GM18511 (cell line): ENCODE data around the gene TCEA3.

Experiments
- ATAC-seq: cut with Tn5 transposase; IDR thresholded peaks from one replicate; pipeline ENCODE4 v1.9.1; 2021; ENCODE audit warnings: mild to moderate bottlenecking, moderate library complexity; ENCODE audit not compliant: unreplicated experiment

Gene TCEA3

DNA sequence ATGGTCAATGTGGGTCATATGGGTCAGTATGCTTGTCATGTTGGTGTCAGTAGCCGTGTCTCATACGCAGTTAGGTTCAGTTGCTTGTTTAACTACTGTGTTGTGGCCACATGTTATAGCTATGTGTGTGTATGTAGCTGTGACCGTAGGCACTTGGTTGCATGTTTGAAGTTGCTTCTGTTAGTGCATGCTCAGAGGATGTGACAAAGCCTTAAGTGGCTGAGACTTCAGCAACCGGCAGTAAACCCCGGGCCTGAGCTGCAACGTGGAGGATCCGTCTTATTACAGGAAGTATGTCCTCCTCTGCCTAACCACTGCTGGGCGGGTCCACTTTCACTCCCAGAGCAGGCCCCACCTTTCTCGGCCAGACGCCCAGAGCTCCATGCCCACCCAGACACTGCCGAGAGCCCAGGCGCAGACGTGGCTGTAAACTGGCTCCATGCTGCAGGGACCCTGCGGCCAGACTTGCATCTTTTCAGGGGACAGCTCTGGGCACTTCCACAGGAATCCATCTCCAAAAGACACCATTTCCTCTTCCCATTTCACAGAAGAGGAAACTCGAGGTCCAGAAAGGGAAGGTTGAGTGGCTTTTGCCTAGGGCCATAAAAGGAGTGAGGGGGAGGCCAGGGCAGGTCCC lies 2.2 kb downstream of the TCEA3 start:
- ATAC-seq, result no peak

DNA sequence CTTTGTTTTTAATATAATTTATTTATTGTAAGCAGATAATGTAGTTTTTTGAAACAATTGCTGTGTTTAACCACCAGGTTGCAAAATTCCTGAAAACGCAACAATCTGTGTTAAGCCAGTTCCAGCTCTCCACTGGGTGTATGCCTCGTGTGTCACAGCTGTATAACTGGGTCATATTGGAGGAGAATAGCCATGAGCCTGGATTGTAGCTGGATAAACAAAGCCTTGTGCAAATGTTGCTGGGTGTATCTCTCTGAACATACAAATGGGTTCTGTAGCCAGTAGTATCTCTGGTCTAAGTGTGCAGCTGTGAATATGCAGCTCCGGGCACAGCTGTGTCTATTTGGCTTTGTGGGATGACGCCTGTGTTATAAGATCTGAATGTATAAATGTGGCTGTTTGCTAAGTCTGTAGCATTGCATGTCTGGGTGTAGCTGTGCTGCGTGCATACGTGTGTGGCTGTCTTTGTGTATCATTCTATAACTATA lies 2.8 kb downstream of the TCEA3 start:
- no peak for ATAC-seq

- ATAC-seq, result no peak
These were observed 3.2 kb downstream of the TCEA3 start for GRCh38 chr1:23421343-23421742.

DNA sequence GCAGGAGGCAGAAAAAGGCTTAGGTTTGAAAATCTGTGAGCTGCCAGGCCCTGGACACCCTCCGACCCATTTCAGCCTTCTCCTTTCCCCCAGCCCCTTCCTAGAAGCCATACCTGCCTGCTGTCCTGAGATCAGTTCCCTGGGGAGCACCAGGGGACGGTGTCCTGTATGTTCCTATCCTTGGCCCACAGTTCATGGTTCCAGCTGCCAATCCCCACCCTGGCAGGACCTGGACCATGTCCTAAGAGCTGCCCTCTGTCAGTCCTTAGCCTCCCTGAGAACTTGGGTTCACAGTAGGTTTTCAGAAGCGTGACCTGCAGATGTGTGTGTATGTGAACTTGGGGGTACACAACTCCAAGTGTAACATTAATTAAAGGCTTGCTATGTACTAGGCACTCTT lies 3.8 kb downstream of the TCEA3 start:
- no peak for ATAC-seq

- no peak for ATAC-seq
These were observed 5.4 kb downstream of the TCEA3 start for GRCh38 chr1:23419180-23419579.

DNA sequence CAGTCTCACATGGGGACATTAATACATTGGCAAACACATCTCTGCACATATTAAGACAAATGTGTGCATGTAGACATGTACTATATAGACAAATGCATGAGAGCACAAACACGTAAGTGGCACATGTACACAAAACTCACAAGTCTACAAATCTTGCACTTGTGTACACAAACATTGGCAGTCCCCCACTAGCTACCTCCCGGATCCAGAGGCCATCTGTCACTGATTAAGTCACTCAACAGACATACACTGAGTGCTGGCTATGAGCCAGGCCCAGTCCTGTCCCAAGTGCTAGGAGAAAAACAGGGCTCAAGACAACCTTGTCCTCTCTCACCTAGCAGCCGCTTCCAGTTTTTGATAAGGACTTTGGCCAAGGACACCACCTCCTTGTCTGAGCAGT lies 7.0 kb downstream of the TCEA3 start:
- ATAC-seq, result no peak

DNA sequence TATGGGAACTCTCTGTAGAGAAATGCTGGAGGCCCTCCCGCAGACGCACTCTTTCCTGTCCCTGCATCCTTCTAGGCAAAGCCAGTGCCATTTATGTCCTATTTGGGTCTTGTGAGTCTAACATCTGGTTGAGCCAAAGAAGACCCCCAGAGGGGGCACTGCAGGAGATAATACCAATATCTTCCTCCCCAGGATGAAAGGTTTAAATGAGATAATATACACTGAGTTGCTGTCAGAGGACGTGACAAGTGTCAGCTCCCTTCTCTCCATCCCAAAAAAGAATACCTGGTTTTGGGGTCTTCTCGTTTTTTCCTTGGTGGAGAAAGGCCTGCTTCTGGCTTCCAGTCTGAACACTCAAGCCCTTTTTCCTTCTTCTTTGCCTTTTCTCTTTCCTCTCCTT lies 7.6 kb downstream of the TCEA3 start:
- no peak for ATAC-seq

- no peak for ATAC-seq
These were observed 15.7 kb downstream of the TCEA3 start for GRCh38 chr1:23408797-23409290.

- no peak for ATAC-seq
These were observed 17.4 kb downstream of the TCEA3 start for GRCh38 chr1:23407016-23407630.

GRCh38 chr1:23405946-23406345 lies 18.6 kb downstream of the TCEA3 start:
- ATAC-seq, result no peak

DNA sequence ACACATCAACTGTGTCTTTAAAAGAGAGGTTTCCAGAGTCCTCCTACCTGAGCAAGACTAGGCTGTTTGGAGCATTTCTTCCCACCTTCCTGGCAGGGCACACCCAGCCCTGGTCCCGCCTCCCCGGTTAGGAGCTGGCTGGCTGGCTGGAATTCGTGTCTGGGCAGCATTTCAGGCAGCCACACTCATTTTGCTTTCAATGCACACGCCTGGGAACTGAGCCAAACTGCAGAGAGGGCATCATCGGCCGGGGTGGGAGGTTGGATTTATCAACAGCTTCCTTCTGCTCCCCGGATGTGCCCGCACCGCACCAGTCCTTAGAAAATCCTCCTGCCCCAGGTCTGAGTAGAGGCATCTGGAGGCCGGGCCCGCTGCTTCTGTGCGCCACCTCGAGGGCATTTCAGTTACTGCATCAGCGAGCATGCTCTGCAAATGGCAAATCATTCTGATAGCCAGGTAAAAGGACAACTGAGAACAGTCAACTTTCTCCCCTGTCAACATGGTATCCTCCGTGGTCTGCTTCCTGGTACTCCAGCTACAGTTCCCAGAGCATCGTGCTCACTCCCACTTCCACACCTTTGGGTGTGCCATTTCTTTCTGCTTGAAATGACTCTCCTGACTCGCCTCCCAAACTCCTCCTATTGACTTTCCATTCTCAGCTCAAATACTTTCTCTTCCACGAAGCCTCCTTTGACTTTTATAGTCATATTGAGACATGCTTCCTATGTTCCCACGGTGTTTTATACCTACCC lies 20.6 kb downstream of the TCEA3 start:
- no peak for ATAC-seq

- no peak for ATAC-seq
These were observed 21.2 kb downstream of the TCEA3 start for GRCh38 chr1:23403355-23403734.

GRCh38 chr1:23403038-23403336 lies 21.6 kb downstream of the TCEA3 start:
- no peak for ATAC-seq

DNA sequence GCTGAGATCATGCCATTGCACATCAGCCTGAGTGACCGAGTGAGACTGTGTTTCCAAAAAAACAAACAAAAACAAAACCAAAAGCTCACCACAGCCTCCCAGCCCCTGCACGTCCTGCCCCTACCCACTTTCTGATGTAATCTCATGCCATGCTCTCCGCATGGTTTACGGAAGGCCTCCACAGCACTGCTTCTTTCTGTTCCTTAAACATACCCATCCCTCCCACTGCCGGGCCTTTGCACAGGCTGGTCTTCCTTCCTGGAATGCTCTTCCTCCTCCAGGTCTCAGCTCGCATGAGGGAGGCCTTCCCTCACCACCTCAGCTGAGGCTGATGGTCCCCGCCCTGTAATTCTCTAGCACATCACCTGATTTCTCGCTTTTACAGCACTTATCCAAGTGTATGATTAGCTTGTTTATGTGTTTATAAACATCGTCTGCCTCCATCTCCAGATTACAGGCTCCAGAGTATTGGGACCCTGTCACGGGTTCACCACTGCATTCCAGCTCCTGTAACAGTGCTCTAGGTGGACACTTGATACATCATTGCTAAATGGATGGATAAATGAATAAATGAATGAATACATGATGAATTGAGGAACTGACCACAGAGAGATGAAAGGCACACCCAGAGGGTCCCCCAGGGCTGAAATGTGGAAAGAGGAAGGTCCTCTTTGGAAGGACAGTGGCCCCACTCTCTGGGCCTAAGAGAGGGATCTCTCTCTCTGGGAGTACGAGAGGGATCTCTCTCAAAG lies 22.1 kb downstream of the TCEA3 start:
- no peak for ATAC-seq

DNA sequence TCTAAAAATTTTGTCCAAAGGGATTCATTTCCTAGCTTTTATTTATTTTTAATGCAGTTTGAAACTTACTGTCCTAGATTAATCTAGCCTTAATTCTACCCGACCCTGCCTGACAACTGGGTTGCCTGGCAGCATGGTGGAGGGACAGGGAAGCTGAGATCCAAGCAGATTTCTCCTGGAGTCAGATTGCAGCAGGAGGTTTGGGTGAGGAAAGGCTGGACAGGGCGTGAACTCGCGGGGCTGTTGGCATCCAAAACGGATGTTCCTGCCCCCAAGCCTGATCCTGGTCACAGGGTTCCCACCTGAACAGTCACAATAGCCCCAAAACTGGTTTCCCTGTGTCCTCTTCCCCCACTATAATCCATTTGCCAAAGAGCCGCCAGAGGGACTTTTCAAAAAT lies 23.2 kb downstream of the TCEA3 start:
- no peak for ATAC-seq

GRCh38 chr1:23400324-23401114 lies 24.0 kb downstream of the TCEA3 start:
- ATAC-seq, result no peak

DNA sequence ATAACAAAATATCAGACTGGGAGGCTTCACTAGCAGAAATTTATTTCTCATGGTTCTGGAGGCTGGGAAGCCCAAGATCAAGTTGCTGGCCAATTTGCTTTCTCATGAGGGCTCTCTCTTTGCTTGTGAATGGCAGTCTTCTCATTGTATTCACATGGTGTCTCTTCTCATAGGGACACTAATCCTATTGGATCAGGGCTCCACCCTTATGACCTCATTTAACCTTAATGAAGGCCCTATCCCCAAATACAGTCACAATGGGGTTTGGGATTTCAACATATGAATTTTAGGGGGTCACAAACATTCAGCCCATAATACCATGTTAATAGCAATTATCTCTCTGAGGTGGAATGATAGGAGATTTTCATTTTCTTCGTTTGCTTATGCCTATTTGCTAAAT lies 25.3 kb downstream of the TCEA3 start:
- no peak for ATAC-seq

- ATAC-seq, result no peak
These were observed 26.6 kb downstream of the TCEA3 start for GRCh38 chr1:23397908-23398307.

GRCh38 chr1:23396380-23396779 lies 28.2 kb downstream of the TCEA3 start:
- ATAC-seq, result no peak

- no peak for ATAC-seq
These were observed 28.7 kb downstream of the TCEA3 start for GRCh38 chr1:23395849-23396248.
